ENCODE results near the gene ADAM12.

Gene ADAM12

DNA sequence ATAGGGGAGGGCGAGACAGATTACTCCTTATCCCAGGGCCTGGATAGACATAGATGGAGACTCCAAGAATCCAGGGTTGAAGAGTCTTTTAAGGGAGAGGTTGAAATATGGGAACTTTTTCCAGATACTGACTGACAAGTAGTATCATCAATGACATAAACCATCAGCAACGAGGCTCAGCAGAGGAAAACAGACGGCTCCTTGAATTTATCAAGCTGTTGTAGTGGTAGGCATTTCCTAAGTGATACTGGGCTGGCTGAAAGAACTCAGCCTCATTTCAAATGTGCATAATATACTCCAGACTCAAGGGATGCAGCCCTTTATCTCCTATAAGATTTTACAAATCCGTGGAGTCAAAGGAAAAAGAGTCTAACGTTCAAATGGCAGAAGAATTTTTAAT lies 341.4 kb downstream of the ADAM12 start:
- no peak for DNase-seq (ENCODE audit: low spot score)
- TF ChIP-seq, protein P1, sequence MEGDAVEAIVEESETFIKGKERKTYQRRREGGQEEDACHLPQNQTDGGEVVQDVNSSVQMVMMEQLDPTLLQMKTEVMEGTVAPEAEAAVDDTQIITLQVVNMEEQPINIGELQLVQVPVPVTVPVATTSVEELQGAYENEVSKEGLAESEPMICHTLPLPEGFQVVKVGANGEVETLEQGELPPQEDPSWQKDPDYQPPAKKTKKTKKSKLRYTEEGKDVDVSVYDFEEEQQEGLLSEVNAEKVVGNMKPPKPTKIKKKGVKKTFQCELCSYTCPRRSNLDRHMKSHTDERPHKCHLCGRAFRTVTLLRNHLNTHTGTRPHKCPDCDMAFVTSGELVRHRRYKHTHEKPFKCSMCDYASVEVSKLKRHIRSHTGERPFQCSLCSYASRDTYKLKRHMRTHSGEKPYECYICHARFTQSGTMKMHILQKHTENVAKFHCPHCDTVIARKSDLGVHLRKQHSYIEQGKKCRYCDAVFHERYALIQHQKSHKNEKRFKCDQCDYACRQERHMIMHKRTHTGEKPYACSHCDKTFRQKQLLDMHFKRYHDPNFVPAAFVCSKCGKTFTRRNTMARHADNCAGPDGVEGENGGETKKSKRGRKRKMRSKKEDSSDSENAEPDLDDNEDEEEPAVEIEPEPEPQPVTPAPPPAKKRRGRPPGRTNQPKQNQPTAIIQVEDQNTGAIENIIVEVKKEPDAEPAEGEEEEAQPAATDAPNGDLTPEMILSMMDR (IDR thresholded peaks at IDR 0.05; ENCODE audit: extremely low read depth, missing control alignments) = no peak

DNA sequence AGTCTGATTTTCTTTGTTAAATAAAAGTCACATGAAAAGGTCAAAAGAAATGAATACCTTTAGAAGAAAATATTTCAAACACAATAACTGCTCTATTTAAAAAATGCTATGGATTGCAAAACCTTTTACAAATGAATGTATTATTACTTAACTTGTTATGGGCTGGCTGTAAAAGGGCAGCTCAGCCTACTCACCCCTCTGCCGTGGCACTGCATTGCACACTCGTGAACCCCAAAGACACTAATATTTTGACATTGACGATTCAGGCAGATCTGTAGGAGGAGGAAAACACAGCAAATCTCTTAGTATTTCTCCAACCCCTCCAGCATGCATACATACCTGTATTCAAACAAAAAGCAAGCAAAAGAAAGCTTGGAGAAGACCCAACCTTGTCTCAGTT lies 342.4 kb downstream of the ADAM12 start:
- TF ChIP-seq, protein P1 (IDR thresholded peaks at IDR 0.05; ENCODE audit: extremely low read depth, missing control alignments) = no peak

DNA sequence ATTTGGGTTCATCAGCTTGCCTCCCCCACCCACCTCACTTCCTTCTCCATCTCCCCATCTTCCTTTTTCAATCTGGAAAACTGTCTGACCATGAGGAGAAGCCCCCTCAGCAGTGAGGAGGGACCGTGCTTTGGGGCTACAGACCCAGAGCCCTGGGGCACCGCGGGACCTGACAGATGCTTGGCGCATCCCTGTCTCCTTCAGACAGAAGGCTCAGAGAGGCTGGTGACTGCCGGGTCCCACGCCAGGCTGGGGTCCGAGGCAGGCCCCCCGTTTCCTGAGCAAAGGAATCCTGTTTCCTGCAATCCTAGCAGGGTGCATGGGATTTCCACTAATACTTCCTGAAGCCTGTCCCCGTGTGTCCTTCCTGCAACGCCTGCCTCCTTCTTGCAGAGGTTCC lies 344.9 kb downstream of the ADAM12 start:
- DNase-seq (ENCODE audit: low spot score) = no peak
- TF ChIP-seq, protein P1 (IDR thresholded peaks at IDR 0.05; ENCODE audit: extremely low read depth, missing control alignments) = no peak

More for the DNA sequence above, 342.4 kb downstream of the ADAM12 start:
- no peak for DNase-seq (ENCODE audit: low spot score)

DNA sequence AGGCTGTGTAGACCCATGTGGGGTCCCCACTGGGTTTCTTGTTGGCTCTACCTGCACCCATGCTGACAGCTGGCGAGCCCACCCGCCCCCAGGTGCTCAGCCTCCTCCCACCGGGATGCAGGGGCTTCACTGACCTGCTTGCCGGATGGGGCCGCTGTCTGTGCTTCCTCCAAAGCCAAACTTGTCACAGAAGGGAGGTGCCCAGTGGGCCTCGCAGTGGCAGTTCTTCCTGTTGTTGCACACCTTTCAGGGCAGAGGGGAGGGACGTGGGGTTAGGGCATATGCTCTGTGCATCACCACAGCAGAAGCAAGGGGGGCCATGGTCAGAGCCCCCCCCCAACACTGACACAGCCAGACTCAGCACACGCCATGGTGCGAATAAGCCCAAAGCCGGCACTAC lies 345.4 kb downstream of the ADAM12 start:
- no peak for DNase-seq (ENCODE audit: low spot score)
- TF ChIP-seq, protein P1 (IDR thresholded peaks at IDR 0.05; ENCODE audit: extremely low read depth, missing control alignments) = no peak

DNA sequence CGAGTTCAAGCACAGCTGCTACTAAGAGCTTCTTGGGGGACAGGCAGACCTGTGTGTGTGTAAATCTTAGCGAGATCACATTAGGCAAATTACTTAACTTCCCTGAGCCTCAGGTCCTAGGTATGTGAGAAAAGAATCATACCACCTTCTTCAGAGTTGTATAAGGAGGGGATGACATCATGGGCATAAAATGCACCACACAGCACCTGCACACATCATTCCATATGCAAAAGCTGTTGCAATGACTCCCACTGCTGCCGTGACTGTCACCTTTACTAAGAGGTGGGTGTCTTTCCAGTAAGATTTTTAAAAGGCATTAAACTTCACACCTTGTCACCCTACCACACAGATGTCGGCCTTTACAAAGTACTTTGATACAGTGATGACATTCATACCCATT lies 345.9 kb downstream of the ADAM12 start:
- DNase-seq (ENCODE audit: low spot score) = no peak
- TF ChIP-seq, protein P1 (IDR thresholded peaks at IDR 0.05; ENCODE audit: extremely low read depth, missing control alignments) = no peak

DNA sequence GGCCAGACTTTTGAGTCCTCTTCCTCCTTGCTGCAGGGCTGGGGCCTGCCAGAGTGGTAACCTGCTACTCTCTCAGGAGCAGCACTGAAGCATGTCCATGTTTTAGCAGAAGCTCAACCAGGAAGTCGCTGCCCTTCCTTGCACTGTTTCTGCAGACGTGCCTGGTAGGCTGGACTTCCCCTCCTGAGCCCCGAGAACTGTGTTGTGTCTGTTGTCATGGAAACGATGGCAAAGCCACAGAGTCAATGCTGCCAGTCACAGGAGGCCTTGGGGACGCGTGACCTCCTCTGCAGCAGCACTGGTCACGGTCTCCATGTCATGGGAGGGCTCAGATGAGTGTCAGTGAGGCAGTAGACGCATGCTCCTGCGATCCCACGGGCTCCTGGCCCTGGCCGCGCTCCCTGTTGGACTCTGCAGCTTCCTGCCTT lies 346.5 kb downstream of the ADAM12 start:
- TF ChIP-seq, protein P1 (IDR thresholded peaks at IDR 0.05; ENCODE audit: extremely low read depth, missing control alignments) = no peak
- DNase-seq (ENCODE audit: low spot score) = peak; percentile 90

DNA sequence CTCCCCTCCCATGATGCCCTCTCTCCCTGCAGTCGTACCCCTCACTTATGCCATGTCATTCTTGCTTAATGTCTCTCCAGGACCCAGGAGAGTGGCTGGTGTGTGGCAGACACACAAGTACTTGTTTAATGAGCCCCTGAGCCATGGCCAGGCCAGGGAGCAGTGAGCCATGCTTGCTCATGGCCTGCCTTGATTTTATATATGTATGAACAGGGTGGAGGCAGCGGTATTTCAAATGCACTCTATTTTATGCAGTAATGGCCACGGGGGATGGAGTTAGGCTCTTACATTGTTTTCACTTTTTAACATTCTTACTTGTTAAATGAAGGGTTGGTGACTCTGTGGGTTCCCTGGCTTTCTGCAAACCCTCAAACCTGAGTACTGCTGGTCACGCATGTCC lies 347.2 kb downstream of the ADAM12 start:
- TF ChIP-seq, protein P1 (IDR thresholded peaks at IDR 0.05; ENCODE audit: extremely low read depth, missing control alignments) = no peak
- DNase-seq (ENCODE audit: low spot score) = no peak
